Measurements from ENCODE around the gene PI4K2B. TPM values are rescaled to one million over a fixed set of nuclear protein-coding genes. Genes with fewer than 3 reads are reported as not detected.

The PI4K2B gene
- total and polyA plus RNA-seq, 2 of the 8 experiments (the other 6 are each of a cell fraction or from before 2014, with no cell fraction given) = 3.0 to 16.2 TPM

DNA sequence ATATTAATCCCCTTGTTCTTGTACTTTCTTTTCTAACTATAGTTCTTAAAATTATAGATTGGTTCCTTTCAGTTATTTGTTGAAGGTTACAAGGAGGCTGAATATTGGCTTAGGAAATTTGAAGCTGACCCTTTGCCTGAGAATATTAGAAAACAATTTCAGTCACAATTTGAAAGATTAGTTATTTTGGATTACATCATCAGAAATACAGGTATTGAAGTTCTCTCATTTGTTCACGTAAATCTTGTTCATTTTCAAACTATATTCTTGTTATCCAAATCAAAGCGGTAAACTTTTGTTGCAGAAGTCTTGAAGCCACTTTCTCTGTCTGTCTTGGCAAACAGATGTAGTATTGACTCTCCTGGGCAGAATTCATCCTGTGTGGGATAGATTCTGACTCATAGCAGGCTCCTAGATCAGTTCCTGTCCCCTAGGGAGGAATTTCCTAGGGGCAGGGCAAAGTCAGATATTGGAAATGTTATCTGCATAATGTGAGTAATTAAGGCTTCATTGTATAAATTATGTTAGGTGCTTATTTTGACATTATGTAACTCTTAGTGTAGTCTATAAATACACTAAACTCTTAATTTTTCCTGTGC lies 25.2 kb downstream of the PI4K2B start (continued):
- TF ChIP-seq, protein P1, sequence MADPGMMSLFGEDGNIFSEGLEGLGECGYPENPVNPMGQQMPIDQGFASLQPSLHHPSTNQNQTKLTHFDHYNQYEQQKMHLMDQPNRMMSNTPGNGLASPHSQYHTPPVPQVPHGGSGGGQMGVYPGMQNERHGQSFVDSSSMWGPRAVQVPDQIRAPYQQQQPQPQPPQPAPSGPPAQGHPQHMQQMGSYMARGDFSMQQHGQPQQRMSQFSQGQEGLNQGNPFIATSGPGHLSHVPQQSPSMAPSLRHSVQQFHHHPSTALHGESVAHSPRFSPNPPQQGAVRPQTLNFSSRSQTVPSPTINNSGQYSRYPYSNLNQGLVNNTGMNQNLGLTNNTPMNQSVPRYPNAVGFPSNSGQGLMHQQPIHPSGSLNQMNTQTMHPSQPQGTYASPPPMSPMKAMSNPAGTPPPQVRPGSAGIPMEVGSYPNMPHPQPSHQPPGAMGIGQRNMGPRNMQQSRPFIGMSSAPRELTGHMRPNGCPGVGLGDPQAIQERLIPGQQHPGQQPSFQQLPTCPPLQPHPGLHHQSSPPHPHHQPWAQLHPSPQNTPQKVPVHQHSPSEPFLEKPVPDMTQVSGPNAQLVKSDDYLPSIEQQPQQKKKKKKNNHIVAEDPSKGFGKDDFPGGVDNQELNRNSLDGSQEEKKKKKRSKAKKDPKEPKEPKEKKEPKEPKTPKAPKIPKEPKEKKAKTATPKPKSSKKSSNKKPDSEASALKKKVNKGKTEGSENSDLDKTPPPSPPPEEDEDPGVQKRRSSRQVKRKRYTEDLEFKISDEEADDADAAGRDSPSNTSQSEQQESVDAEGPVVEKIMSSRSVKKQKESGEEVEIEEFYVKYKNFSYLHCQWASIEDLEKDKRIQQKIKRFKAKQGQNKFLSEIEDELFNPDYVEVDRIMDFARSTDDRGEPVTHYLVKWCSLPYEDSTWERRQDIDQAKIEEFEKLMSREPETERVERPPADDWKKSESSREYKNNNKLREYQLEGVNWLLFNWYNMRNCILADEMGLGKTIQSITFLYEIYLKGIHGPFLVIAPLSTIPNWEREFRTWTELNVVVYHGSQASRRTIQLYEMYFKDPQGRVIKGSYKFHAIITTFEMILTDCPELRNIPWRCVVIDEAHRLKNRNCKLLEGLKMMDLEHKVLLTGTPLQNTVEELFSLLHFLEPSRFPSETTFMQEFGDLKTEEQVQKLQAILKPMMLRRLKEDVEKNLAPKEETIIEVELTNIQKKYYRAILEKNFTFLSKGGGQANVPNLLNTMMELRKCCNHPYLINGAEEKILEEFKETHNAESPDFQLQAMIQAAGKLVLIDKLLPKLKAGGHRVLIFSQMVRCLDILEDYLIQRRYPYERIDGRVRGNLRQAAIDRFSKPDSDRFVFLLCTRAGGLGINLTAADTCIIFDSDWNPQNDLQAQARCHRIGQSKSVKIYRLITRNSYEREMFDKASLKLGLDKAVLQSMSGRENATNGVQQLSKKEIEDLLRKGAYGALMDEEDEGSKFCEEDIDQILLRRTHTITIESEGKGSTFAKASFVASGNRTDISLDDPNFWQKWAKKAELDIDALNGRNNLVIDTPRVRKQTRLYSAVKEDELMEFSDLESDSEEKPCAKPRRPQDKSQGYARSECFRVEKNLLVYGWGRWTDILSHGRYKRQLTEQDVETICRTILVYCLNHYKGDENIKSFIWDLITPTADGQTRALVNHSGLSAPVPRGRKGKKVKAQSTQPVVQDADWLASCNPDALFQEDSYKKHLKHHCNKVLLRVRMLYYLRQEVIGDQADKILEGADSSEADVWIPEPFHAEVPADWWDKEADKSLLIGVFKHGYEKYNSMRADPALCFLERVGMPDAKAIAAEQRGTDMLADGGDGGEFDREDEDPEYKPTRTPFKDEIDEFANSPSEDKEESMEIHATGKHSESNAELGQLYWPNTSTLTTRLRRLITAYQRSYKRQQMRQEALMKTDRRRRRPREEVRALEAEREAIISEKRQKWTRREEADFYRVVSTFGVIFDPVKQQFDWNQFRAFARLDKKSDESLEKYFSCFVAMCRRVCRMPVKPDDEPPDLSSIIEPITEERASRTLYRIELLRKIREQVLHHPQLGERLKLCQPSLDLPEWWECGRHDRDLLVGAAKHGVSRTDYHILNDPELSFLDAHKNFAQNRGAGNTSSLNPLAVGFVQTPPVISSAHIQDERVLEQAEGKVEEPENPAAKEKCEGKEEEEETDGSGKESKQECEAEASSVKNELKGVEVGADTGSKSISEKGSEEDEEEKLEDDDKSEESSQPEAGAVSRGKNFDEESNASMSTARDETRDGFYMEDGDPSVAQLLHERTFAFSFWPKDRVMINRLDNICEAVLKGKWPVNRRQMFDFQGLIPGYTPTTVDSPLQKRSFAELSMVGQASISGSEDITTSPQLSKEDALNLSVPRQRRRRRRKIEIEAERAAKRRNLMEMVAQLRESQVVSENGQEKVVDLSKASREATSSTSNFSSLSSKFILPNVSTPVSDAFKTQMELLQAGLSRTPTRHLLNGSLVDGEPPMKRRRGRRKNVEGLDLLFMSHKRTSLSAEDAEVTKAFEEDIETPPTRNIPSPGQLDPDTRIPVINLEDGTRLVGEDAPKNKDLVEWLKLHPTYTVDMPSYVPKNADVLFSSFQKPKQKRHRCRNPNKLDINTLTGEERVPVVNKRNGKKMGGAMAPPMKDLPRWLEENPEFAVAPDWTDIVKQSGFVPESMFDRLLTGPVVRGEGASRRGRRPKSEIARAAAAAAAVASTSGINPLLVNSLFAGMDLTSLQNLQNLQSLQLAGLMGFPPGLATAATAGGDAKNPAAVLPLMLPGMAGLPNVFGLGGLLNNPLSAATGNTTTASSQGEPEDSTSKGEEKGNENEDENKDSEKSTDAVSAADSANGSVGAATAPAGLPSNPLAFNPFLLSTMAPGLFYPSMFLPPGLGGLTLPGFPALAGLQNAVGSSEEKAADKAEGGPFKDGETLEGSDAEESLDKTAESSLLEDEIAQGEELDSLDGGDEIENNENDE (IDR thresholded peaks at IDR 0.05; ENCODE audit: insufficient replicate concordance, low read length) = no peak
- TF ChIP-seq GABPA (IDR thresholded peaks at IDR 0.05; ENCODE audit: borderline replicate concordance, insufficient read depth, low read length) (no peak), KDM4A (IDR thresholded peaks at IDR 0.05; ENCODE audit: low read depth, low read length, severe bottlenecking) (no peak), SRF (IDR thresholded peaks at IDR 0.05; ENCODE audit: low read depth, low read length) (no peak), ASH2L (IDR thresholded peaks at IDR 0.05; ENCODE audit: low read length) (no peak), SIN3A (conservative IDR thresholded peaks at IDR 0.05 in 1 of 2, IDR thresholded peaks at IDR 0.05 in 1 of 2; ENCODE audit: low read depth in 1 of 2, low read length in 2 of 2) (no peak), TBP (IDR thresholded peaks at IDR 0.05; ENCODE audit: low read depth, low read length) (no peak)
- TF ChIP-seq, protein P2, sequence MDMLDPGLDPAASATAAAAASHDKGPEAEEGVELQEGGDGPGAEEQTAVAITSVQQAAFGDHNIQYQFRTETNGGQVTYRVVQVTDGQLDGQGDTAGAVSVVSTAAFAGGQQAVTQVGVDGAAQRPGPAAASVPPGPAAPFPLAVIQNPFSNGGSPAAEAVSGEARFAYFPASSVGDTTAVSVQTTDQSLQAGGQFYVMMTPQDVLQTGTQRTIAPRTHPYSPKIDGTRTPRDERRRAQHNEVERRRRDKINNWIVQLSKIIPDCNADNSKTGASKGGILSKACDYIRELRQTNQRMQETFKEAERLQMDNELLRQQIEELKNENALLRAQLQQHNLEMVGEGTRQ (IDR thresholded peaks at IDR 0.05; ENCODE audit: low read length) = no peak
- TF ChIP-seq, protein P3, sequence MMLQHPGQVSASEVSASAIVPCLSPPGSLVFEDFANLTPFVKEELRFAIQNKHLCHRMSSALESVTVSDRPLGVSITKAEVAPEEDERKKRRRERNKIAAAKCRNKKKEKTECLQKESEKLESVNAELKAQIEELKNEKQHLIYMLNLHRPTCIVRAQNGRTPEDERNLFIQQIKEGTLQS (IDR thresholded peaks at IDR 0.05; ENCODE audit: insufficient read depth, low read depth, low read length) = no peak

Data from H1 (cell line).